Thyroid gland (tissue), 4 donors: ENCODE results near the gene CUEDC1.

Experiments used
- POLR2A ChIP-seq, 2 donors: fragments of 450-650 bp; IDR thresholded peaks; one replicate each; pipeline ENCODE4 v1.6.1; 2017; ENCODE audit warnings: antibody characterized with exemption in 2 of 2, mild to moderate bottlenecking in 2 of 2, moderate library complexity in 1 of 2
- TF ChIP-seq, protein P1 (sequence below), 6 experiments: fragments of 200-600 bp in 3 of 6; fragments of 450-650 bp in 3 of 6; sonication (generic) in 3 of 6; IDR thresholded peaks; one replicate each; pipeline ENCODE4 v1.5.1; 2016 to 2019; ENCODE audit warnings: antibody characterized with exemption in 6 of 6, mild to moderate bottlenecking in 2 of 6, inconsistent platforms in 1 of 6, moderate library complexity in 1 of 6

DNA sequence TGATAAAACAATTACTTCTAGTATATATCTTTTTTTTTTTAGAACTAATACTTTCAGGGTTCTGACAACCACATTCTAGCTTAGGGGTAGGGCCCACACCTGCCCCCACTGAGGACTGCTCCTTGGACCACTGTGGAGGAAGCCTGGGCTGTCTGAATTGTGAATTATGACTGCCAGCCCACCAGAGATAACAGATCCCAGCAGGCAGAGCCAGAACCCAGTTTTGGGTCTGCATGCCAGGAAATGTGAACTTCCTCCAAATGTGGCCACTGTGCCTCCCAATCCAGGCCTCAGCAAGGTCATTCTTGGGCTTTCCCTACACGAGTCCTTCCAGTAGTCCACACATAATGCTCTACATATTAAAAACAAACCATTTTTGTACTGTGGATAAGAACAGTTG, 16.9 kb upstream of the CUEDC1 start:
- TF ChIP-seq POLR2A (IDR thresholded peaks at IDR 0.05) = no peak
- TF ChIP-seq, protein P1, sequence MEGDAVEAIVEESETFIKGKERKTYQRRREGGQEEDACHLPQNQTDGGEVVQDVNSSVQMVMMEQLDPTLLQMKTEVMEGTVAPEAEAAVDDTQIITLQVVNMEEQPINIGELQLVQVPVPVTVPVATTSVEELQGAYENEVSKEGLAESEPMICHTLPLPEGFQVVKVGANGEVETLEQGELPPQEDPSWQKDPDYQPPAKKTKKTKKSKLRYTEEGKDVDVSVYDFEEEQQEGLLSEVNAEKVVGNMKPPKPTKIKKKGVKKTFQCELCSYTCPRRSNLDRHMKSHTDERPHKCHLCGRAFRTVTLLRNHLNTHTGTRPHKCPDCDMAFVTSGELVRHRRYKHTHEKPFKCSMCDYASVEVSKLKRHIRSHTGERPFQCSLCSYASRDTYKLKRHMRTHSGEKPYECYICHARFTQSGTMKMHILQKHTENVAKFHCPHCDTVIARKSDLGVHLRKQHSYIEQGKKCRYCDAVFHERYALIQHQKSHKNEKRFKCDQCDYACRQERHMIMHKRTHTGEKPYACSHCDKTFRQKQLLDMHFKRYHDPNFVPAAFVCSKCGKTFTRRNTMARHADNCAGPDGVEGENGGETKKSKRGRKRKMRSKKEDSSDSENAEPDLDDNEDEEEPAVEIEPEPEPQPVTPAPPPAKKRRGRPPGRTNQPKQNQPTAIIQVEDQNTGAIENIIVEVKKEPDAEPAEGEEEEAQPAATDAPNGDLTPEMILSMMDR (IDR thresholded peaks at IDR 0.05) = no peak
